Stimulated activated CD4-positive, alpha-beta T cell treated with anti-CD3 and anti-CD28 coated beads, Interleukin-12 subunit alpha, Interleukin-12 subunit beta, amount 100 ng/mL, for 4 hours (primary cell): ENCODE results near the gene TTC21A.

ENCODE experiments used
- DNase-seq: peaks from one replicate; pipeline ENCODE4 v3.0.0-alpha.2; 2020

The TTC21A gene

DNA sequence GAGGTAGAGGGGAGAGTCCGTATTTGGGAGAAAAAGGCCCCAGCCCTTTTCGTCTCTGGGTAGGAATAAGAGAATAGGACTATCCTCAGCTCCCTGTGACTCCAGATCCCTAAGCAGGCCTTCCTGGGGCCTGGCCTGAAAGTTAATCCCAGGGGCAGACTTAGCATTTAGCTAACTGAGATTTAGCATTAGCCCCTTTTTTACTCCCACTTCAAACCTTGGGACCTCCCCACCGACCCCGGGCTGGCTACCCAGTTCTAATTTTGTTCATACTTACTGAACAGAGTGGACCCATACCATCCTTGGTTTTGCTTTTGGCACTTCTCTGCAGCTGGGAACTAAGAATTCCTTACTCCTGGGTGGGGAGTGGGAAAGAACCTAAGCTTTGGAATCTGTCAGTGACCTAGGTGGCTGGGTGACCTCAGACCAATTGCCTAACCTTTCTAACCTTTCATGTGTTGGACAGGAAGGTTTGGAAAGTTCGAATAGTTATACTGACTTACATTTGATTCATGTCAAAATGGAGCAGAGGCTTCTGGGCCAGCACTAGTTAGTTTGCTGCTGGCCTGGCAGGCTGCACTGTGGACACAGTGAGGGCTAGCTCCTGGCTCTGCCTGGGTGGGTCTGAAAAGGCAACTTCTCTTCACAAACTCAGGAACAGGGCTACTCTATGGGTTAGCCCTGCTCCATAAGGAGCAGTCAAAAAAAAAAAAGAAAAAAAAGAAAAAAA, 11.6 kb downstream of the TTC21A start:
- DNase-seq, result no peak

DNA sequence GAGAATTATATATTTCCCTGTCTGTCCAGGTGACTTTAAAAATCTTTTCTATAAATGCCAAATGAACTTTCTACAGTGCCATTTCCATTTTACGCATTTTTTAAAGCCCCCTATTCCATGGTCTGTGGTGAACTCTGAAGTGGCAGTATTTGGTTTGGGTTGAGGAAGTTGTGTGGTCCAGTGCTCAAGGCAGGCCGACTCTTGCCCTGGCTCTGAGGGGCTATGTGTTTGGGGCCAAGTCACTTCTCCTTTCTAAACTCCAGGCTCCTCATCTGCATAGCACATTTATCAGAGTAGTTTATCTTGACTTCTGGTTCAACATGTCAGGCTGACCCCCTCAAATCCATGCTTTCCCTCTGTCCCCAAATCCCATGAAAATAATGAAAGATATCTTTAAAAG, 14.1 kb downstream of the TTC21A start:
- no peak for DNase-seq

- DNase-seq, result no peak
Measured at GRCh38 chr3:39122813-39123212, 15.3 kb downstream of the TTC21A start.

GRCh38 chr3:39124876-39125840, 17.7 kb downstream of the TTC21A start:
- DNase-seq, result no peak

DNA sequence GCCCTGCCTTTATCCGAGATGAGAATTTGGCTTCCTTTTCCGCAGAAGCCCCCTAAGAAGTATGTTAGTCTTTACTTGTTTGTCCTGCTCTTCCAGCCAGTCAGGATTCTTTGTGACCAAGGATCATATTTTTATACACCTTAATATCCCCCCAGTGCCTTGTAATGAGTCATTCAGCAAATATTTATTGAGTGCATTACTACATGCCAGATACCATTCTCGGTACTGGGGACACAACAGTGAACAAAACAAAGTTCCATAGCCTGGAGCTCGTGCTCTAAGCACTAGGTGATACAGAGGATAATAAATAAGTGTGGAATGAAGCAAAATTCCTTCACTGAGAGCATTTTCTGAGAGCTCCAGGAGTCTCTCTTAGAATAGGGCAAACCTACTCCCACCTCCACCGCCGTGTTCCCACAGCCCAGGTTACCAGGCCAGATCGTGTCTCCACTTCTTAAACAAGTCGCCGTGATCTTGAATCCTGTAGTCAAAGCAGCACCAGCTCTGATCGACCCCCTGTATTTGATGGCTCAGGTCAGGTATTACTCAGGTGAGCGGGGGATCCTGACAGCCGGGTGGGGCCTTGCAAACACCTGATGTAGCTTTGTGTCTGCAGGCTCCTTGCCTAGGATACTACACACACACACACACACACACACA, 18.5 kb downstream of the TTC21A start:
- DNase-seq, result no peak

- DNase-seq, result no peak
Measured at GRCh38 chr3:39126532-39127071, 19.1 kb downstream of the TTC21A start.

DNA sequence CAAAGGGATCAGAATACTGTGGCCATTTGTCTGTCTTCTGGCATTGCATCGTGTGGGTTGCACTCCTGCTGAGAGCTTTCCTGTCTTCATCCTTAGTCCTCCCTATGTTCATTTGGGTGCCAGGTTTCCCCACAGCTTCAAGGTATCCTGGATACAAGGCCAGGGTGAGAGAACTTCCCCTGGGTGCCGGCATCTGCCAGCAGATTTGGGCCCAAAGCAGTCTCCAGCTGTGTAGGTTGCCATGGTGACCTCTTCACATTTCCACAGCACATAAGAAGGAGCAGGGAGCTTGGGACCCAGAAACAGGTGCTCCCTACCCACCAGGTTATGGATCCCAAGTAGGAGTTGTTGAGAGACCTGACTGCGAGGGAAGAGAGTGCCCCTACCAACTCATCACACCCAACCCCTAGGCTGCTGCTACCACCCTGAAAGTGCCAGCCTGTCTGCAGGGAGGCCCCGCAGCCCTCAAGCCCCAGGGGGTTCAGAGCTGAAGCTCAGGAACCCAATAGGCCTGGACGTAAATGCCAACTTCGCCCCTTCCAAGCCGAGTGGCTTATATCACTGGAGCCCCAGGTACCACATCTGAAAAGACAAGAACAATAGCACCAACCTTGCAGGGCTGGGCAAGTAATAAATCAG, 19.9 kb downstream of the TTC21A start:
- DNase-seq, result no peak

DNA sequence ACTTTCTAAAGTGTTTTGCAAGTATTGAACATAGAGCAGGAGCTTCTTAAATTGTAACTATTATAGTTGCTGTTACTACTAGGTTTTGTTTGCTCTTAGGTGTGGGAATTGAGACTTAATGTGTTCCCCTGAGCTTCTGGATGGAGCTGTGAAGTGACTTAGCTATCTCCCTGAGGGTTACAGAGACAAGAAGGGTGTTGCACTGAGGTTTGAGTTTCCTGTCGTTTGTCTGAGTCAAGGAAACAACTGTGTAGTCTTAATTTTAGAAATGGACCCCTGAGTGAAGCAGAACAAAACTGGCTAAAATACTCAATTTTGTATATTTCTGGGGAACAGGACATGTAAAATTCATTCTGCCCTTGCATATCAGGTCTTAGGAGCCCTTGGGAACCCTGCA, 20.4 kb downstream of the TTC21A start:
- no peak for DNase-seq

DNA sequence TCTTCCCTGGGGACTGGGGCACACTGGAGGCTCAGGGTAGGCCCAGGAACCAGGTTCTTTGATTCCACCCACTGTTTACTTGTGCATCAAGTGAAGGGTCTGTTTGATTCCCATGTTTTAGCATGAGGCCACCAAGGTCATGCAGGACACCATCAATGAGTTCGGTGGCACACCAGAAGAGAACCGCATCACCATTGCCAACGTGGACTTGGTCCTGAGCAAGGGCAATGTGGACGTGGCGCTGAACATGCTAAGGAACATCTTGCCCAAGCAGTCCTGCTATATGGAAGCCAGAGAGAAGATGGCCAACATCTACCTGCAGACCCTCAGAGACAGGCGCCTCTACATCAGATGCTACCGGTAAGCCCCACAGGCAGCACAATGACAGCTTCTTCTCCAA, 21.5 kb downstream of the TTC21A start:
- DNase-seq, result no peak

DNA sequence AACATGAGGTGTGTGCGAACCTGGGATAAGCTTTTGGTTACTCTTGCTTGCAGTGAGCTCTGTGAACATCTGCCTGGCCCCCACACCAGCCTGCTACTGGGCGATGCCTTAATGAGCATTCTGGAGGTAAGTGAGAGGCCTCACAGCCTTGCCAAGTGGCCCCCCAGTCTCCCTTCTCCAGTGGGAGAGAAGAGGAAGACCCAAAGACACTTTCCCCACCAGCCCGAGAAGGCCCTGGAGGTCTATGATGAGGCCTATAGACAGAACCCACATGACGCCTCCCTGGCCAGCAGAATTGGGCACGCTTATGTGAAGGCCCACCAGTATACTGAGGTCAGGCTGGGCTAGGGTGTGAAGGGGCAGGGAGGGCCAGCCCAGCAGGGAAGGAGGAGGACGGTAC, 22.5 kb downstream of the TTC21A start:
- no peak for DNase-seq

DNA sequence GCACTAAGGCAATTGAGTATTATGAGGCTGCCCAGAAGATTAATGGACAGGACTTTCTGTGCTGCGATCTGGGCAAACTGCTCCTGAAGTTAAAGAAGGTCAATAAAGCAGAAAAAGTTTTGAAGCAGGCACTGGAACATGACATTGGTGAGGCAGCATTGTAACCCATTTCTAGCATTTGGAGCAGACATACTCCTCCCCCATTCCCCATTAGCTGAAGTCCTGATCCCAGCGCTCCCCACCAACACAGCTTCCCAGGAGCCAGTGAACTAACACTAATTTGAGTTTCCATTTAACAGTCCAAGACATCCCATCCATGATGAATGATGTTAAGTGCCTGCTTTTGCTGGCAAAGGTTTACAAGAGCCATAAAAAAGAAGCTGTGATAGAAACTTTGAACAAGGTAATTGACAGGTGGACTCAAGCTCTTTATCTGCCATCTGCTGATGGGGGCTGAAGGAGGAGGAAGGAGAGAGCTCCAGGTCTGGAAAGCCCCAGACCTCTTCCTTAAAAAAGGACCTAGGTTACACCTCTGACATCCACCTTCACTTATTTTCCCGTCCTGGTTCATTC, 23.3 kb downstream of the TTC21A start:
- no peak for DNase-seq

GRCh38 chr3:39132096-39133092, 24.9 kb downstream of the TTC21A start:
- no peak for DNase-seq

DNA sequence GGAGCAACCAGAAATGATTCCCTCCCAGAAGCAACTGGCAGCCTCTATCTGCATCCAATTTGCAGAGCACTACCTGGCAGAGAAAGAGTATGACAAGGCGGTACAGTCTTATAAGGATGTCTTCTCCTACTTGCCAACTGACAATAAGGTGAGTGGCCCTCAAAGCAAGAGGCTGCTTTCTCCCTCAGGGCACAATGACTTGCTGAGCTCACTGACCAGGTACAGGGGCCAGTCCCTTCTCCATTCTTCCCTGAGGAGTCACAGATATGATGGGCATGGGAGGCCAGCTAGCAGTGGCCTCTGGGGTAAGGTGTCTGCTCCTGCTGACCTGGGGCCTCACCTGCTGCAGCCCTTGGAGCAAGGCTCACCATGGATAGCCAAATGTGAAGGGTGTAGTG, 25.6 kb downstream of the TTC21A start:
- DNase-seq, result no peak

DNA sequence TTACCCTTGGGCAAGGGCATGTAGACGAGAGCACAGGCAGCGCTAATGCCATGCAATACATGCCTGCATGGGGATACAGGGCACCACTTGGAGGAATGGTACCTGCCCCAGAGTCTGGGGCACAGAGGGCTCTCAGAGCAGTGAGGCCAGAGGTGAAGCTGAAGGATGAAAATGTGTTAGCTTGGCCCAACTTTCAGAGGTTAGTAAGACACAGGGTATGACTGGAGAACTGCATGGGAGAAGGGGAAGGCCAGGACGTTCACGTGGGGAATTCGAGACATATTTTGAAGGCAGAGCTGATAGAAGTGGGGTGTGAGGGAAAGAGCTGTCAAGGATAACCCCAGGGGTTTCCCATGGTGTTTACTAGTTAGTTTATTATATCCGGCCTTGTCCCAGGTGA, 26.3 kb downstream of the TTC21A start:
- no peak for DNase-seq

GRCh38 chr3:39134305-39134704, 26.8 kb downstream of the TTC21A start:
- DNase-seq, result no peak

DNA sequence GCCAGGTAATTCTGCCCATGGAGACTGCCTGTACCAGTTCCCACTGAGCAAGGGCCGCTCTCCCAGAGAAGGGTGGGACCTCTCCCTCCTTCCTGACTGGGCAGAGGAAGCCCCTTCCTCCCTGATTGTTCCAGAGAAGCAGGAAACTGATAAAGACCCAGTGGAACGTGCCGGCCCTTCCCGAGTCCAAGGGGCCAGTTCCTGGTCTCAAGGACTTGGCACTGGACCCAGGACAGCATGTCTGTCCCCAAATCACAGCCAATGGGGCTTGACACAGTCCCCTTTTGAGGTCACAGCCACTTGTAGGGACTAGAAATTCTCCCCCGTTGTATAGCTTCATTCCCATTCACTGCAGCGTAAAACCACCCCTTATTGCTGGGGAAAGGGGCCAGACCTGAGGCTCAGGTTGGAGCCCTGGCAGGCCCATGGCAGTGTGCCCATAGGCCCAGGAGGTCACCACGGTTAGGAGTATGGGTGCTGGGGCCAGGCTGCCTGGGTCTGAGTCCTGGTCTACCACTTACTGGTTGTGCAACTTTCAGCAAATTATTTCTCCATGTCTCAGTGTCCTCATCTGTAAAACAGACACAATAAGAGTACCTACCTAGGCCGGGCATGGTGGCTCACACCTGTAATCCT, 27.8 kb downstream of the TTC21A start:
- no peak for DNase-seq

GRCh38 chr3:39136533-39137434, 29.3 kb downstream of the TTC21A start:
- no peak for DNase-seq

DNA sequence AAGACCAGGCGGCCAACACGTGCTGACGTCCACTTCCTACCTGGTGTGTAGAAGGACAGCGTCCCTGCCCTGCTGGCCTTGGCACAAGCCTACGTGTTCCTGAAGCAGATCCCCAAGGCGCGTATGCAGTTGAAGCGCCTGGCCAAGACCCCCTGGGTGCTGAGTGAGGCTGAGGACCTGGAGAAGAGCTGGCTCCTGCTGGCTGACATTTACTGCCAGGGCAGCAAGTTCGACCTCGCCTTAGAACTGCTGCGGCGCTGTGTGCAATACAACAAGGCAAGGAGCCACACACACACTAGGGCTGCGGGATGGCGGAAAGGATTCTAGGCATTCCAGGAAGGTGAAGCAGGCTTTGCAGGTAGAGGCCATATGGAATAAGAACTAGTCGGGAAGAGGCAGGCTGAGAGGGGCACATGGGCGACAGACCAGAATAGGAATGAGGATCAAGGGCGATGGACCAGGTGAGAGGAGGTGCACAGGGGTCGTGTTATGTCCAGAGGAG, 30.0 kb downstream of the TTC21A start:
- DNase-seq, result no peak
